HG03432 (cell line): Measurements from ENCODE around the gene HGS.
A peak's percentile ranks its signal among the peaks of the same experiment; 100 is the strongest.
"Not testable (repeated sequence)": the region's sequence is repeated elsewhere in the genome, so short reads cannot be mapped to it uniquely, and the experiment has no call there.

Source experiments
- ATAC-seq: cut with Tn5 transposase; IDR thresholded peaks from one replicate; pipeline ENCODE4 v1.9.1; 2021; ENCODE audit warnings: mild to moderate bottlenecking, moderate library complexity; ENCODE audit not compliant: unreplicated experiment

The HGS gene

GRCh38 chr17:81655378-81656117 lies 28.3 kb upstream of the HGS start:
- no peak for ATAC-seq

- ATAC-seq, result no peak
Observed at GRCh38 chr17:81656118-81656743, 27.6 kb upstream of the HGS start, which contains the start of gene PDE6G. Gene PDE6G, minus strand, starts transcription at chr17:81656542. Its CDS starts 3,237 bp downstream, at chr17:81653305.

DNA sequence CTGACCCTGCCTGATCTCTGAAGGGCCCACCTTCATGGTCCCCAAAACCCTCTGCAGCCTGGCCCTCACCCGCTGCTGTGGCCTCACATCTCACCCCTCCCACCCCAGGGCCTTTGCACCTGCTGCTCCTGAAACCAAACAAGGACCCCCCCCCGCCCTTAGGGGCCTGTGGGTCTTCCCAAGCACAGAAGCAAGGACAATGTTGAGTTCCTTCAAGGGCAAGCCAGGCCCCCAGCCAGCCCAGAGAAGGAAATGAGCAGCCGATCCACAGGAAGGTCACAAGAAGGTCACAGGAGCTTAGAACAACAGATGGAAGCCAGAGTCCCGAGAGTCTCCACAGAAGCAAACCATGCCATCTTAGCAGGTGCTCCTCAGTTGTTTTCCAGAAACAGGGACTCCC lies 27.0 kb upstream of the HGS start:
- no peak for ATAC-seq

DNA sequence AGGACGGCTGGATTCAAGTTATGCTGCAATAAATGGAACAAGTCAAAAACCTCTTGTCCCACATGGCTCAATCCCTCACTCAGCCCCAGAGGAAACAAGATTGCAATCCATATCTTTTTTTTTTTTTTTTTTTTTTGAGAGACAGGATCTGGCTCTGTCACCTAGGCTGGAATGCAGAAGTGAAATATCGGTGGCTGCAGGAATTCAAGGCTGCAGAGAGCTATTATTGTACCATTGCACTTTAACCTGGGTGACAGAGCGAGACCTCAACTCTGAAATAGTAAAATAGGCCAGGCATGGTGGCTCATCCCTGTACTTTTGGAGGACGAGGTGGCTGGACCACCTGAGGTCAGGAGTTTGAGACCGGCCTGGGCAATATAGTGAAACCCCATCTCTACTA lies 24.8 kb upstream of the HGS start:
- ATAC-seq, result no peak

DNA sequence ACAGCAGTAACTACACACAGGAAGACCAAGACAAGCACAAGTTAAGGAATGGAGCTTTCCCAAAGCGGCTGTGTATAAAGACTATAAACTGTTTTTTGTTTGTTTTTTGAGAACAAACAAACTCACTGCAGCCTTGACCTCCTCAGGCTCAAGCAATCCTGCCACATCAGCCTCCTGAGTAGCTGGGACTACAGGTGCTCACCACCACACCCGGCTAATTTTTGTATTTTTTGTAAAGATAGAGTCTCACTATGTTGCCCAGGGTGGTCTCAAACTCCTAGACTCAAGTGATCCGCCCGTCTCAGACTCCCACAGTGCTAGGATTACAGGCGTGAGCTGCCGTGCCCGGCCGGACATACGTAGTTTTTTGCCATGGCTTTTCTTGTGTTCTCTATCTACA lies 23.4 kb upstream of the HGS start:
- no peak for ATAC-seq

DNA sequence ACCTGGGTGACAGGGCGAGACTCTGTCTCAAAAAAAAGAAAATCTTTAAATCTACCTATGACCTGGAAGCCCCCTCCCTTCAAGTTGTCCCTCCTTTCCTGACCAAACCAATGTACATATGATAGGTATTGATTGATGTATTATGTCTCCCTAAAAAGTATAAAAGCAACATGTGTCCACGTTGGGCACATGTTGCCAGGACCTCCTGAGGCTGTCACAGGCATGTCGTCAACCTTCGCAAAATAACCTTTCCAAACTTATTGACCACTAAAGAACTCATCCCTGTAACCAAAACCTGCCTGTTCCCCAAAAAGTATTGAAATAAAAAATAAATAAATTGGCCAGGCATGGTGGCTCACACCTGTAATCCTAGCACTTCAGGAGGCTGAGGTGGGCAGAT lies 21.8 kb upstream of the HGS start:
- ATAC-seq, result no peak

DNA sequence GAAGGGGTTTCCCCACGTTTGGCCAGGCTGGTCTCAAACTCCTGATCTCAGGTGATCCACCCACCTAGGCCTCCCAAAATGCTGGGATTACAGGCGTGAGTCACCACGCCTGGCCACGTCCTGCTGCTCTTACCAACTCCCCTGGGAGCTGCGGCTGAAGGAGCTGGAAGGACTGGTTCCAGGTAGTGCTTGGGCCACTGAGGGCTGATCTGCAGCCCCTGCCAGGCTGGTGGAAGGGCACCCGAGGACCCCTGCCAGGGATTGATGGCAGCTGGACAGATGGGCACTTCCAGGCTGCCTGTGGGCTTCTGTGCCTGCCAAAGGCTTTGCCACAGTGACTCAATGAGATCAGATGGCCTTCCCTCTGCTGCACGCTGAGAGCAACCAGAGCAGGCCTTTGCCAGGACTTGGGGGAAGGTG lies 19.8 kb upstream of the HGS start:
- no peak for ATAC-seq

- ATAC-seq, result peak; percentile 7
Observed at GRCh38 chr17:81665205-81666091, 18.4 kb upstream of the HGS start.

- no peak for ATAC-seq
Observed at GRCh38 chr17:81666092-81666341, 17.8 kb upstream of the HGS start.

- ATAC-seq, result peak; percentile 89
Observed at GRCh38 chr17:81666342-81667191, 17.2 kb upstream of the HGS start, which contains the start of the genes CCDC137 and OXLD1. Gene CCDC137, plus strand, starts transcription at chr17:81666737. Its CDS starts 30 bp downstream, at chr17:81666767. Gene OXLD1, minus strand, starts transcription at chr17:81666605. Its CDS starts 28 bp downstream, at chr17:81666577.

GRCh38 chr17:81667754-81668153 lies 16.1 kb upstream of the HGS start:
- ATAC-seq, result no peak

- ATAC-seq, result no peak
Observed at GRCh38 chr17:81672504-81672903, 11.3 kb upstream of the HGS start.

- ATAC-seq, result no peak
Observed at GRCh38 chr17:81672954-81673353, 10.9 kb upstream of the HGS start.

GRCh38 chr17:81673561-81674258 lies 10.1 kb upstream of the HGS start:
- ATAC-seq, result no peak

GRCh38 chr17:81675515-81676221 lies 8.1 kb upstream of the HGS start:
- not testable (repeated sequence) for ATAC-seq

GRCh38 chr17:81676906-81677305 lies 6.9 kb upstream of the HGS start:
- ATAC-seq, result no peak

GRCh38 chr17:81680150-81680549 lies 3.7 kb upstream of the HGS start:
- no peak for ATAC-seq

DNA sequence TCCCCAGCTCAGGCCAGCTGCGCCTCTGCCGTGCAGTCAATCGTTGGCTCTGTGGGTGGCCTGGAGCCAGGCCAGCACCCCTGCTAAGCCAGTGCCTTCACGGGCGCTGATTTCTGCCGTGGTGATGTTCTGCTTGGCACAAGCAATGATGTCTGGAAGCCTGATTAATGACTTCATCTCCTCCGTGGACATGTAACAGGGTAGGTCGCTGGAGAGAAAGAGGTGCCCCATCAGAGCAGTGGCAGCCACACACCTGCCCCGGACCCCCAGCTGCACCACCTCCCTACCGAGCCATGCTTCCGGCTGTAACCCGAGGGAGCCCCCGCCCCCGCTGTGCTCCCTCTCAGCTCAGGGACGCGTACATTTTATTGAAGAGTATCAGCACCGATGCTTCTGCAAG lies 2.1 kb upstream of the HGS start:
- ATAC-seq, result no peak

DNA sequence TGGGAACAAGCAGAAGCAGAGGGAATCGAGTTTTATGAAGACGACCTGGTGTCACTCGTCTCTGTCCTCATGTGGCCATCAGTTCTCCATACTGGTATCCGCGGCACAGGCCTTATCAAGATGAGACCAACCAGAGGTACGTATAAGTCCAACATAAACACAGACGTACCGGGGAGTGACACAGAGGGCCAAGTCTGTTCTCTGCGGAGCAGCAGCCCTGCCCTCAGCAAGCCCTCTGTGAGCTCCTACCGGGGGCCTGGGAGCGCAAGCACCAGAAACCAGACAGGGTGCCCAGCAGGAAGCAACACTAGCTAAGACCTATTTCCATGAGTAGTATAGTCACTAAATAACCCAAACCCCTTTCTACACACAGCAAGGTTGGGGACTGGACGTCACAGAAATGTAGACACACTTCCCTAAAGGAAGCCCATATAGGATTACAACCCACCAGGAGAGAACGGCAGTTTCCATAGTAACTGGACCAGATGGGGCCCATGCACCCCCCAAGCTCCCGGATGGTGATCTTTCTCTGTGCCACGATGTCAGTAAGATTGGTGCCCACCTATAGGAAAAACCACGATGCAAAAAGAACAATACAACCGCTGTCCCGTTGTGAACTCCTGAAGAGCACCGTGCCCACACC lies 1.1 kb upstream of the HGS start:
- ATAC-seq, result no peak
